ENCODE measurements around the gene RMDN2.

DNA sequence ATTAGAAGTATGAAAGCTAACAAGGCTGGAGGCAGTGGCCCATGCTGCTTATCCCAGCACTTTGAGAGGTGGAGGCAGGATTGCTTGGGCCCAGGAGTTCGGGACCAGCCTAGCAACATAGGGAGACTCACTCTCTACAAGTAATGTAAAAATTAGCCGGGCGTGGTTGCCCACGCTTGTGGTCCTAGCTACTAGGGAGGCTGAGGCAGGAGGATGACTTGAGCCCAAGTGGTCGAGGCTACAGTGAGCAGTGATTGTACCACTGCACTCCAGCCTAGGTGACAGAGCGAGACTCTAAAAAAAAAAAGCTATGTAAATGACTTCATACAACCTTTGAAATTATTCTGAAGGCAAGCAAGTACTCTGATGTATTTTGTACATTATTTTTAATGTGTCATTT lies 1.5 kb downstream of the RMDN2 start:
- TF ChIP-seq CTCF (IDR thresholded peaks at IDR 0.05) (no peak), ZFX (IDR thresholded peaks at IDR 0.05; ENCODE audit: borderline replicate concordance) (no peak)

Measured in 22Rv1 (cell line).